ENCODE measurements around the gene MAD1L1. TPM values are rescaled to one million over a fixed set of nuclear protein-coding genes. Genes with fewer than 3 reads are reported as not detected.
A peak's percentile ranks its signal among the peaks of the same experiment; 100 is the strongest.

MAD1L1 gene
- total RNA-seq, 2 donors from 2014 or later, result 59.1 to 61.4 TPM

GRCh38 chr7:2012981-2013380, 219.8 kb downstream of the MAD1L1 start:
- Mint-ChIP-seq H3K27ac (peak overlapping the region; percentile 20), H3K36me3 (ENCODE audit: low read depth) (peaks cover 15% of the 10 kb centered on the region), H3K9me3 (no peaks in the 10 kb centered on the region), H3K4me1 (no peaks in the 10 kb centered on the region), H3K27me3 (ENCODE audit: insufficient read depth) (no peaks in the 10 kb centered on the region), H3K4me3 (no peak overlapping the region)
- Histone ChIP-seq H3K9me3 (ENCODE audit: control insufficient read depth, low read length) (no peaks in the 10 kb centered on the region), H3K4me1 (ENCODE audit: control insufficient read depth, insufficient read depth, low read length) (no peaks in the 10 kb centered on the region), H3K9ac (ENCODE audit: extremely low read depth, low read length, poor library complexity, severe bottlenecking) (no peak overlapping the region), H3K27ac (ENCODE audit: low read depth, low read length) (no peak overlapping the region), H3K36me3 (ENCODE audit: control insufficient read depth, insufficient read depth, low read length) (no peaks in the 10 kb centered on the region), H3K4me3 (ENCODE audit: low read length) (no peak overlapping the region), H3K27me3 (ENCODE audit: control insufficient read depth, insufficient read depth, low read length, poor library complexity, severe bottlenecking) (no peaks in the 10 kb centered on the region)
- DNase-seq, result no peak
- TF ChIP-seq CTCF (conservative IDR thresholded peaks at IDR 0.05), result no peak
- WGBS, 2 experiments (ENCODE audit: insufficient coverage in 1 of 2, insufficient read length in 1 of 2), result 93 to 97% methylated on average over 5 to 8 of the region's 8 CpGs

GRCh38 chr7:2012044-2012900, 220.5 kb downstream of the MAD1L1 start:
- DNase-seq, result no peak
- Histone ChIP-seq H3K4me3 (ENCODE audit: low read length) (no peak overlapping the region), H3K9me3 (ENCODE audit: control insufficient read depth, low read length) (no peaks in the 10 kb centered on the region), H3K27me3 (ENCODE audit: control insufficient read depth, insufficient read depth, low read length, poor library complexity, severe bottlenecking) (no peaks in the 10 kb centered on the region), H3K36me3 (ENCODE audit: control insufficient read depth, insufficient read depth, low read length) (no peaks in the 10 kb centered on the region), H3K9ac (ENCODE audit: extremely low read depth, low read length, poor library complexity, severe bottlenecking) (no peak overlapping the region), H3K4me1 (ENCODE audit: control insufficient read depth, insufficient read depth, low read length) (no peaks in the 10 kb centered on the region), H3K27ac (ENCODE audit: low read depth, low read length) (no peak overlapping the region)
- Mint-ChIP-seq H3K36me3 (ENCODE audit: low read depth) (peaks cover 15% of the 10 kb centered on the region), H3K27ac (peak overlapping the region; percentile 20), H3K9me3 (no peaks in the 10 kb centered on the region), H3K4me3 (no peak overlapping the region), H3K4me1 (no peaks in the 10 kb centered on the region), H3K27me3 (ENCODE audit: insufficient read depth) (no peaks in the 10 kb centered on the region)
- TF ChIP-seq CTCF (conservative IDR thresholded peaks at IDR 0.05), result no peak
- 93 to 94% methylated on average over 23 to 28 of the region's 28 CpGs for WGBS, 2 experiments (ENCODE audit: insufficient coverage in 1 of 2, insufficient read length in 1 of 2)

- H3K36me3 Mint-ChIP-seq (ENCODE audit: low read depth), result peaks cover 15% of the 10 kb centered on the region
- H3K4me3 ChIP-seq (ENCODE audit: low read length), result no peak overlapping the region
- no peak overlapping the region for H3K9ac ChIP-seq (ENCODE audit: extremely low read depth, low read length, poor library complexity, severe bottlenecking)
- no peak for DNase-seq
- no peak overlapping the region for H3K4me3 Mint-ChIP-seq
- H3K4me1 ChIP-seq (ENCODE audit: control insufficient read depth, insufficient read depth, low read length), result no peaks in the 10 kb centered on the region
- no peaks in the 10 kb centered on the region for H3K4me1 Mint-ChIP-seq
- H3K9me3 Mint-ChIP-seq, result no peaks in the 10 kb centered on the region
- H3K9me3 ChIP-seq (ENCODE audit: control insufficient read depth, low read length), result no peaks in the 10 kb centered on the region
- no peaks in the 10 kb centered on the region for H3K27me3 Mint-ChIP-seq (ENCODE audit: insufficient read depth)
- no peak for TF ChIP-seq CTCF (conservative IDR thresholded peaks at IDR 0.05)
- H3K27ac Mint-ChIP-seq, result no peak overlapping the region
- no peak overlapping the region for H3K27ac ChIP-seq (ENCODE audit: low read depth, low read length)
- H3K27me3 ChIP-seq (ENCODE audit: control insufficient read depth, insufficient read depth, low read length, poor library complexity, severe bottlenecking), result no peaks in the 10 kb centered on the region
- WGBS, 2 experiments (ENCODE audit: insufficient coverage in 1 of 2, insufficient read length in 1 of 2), result 93 to 94% methylated on average over 15 to 17 of the region's 17 CpGs
- H3K36me3 ChIP-seq (ENCODE audit: control insufficient read depth, insufficient read depth, low read length), result no peaks in the 10 kb centered on the region
Measured at GRCh38 chr7:2011266-2012043, 221.3 kb downstream of the MAD1L1 start.

Measured in endodermal cell (in vitro differentiated cells).